HG03571 (cell line): Measurements from ENCODE around the gene BCR.

ENCODE experiments used
- ATAC-seq: cut with Tn5 transposase; IDR thresholded peaks from one replicate; pipeline ENCODE4 v1.9.1; 2021; ENCODE audit not compliant: unreplicated experiment

BCR gene

GRCh38 chr22:23175817-23176644 lies 4.3 kb upstream of the BCR start:
- ATAC-seq = no peak

GRCh38 chr22:23176645-23177027 lies 3.7 kb upstream of the BCR start:
- no peak for ATAC-seq

GRCh38 chr22:23177197-23177596 lies 3.1 kb upstream of the BCR start:
- ATAC-seq = no peak

- no peak for ATAC-seq
Measured at GRCh38 chr22:23178512-23179254, 1.6 kb upstream of the BCR start.

- no peak for ATAC-seq
Measured at GRCh38 chr22:23179381-23180299, 669 bp upstream of the BCR start.

GRCh38 chr22:23180893-23181720 lies 798 bp downstream of the BCR start:
- ATAC-seq = no peak

GRCh38 chr22:23181721-23182308 lies 1.5 kb downstream of the BCR start:
- ATAC-seq = no peak

GRCh38 chr22:23182309-23183060 lies 2.2 kb downstream of the BCR start:
- no peak for ATAC-seq

- no peak for ATAC-seq
Measured at GRCh38 chr22:23183061-23183698, 2.9 kb downstream of the BCR start.

GRCh38 chr22:23184100-23184763 lies 3.9 kb downstream of the BCR start:
- ATAC-seq = no peak

GRCh38 chr22:23184764-23185113 lies 4.4 kb downstream of the BCR start:
- no peak for ATAC-seq

GRCh38 chr22:23187211-23187610 lies 6.9 kb downstream of the BCR start:
- ATAC-seq = no peak

- ATAC-seq = no peak
Measured at GRCh38 chr22:23187871-23188700, 7.8 kb downstream of the BCR start.

GRCh38 chr22:23190526-23190925 lies 10.2 kb downstream of the BCR start:
- ATAC-seq = no peak

- ATAC-seq = no peak
Measured at GRCh38 chr22:23192133-23192532, 11.8 kb downstream of the BCR start.

- ATAC-seq = no peak
Measured at GRCh38 chr22:23192558-23192957, 12.2 kb downstream of the BCR start.

- ATAC-seq = no peak
Measured at GRCh38 chr22:23193196-23193827, 13.0 kb downstream of the BCR start.
